Measurements from ENCODE around the gene PLCB1.

DNA sequence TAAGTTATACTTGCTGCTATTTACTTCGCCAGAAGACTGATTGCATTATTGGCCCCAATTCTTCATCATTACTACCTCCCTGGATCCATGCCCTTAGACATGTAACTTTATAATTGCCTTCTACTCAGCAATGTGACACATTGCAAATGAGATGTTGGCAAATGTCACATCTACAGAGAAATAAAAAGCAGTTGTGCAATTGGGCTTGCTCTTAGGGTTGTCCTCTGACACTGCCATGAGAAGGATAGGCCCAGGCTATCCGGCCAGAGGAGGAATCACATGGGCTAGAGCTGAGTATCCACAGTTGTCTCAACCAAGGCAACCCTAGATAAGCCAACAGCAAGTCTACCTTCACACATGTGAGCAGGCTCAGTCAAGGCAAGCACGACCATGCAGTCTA lies 447.0 kb downstream of the PLCB1 start:
- TF ChIP-seq POLR2AphosphoS5 (IDR thresholded peaks at IDR 0.05): no peak
- TF ChIP-seq, protein P1, sequence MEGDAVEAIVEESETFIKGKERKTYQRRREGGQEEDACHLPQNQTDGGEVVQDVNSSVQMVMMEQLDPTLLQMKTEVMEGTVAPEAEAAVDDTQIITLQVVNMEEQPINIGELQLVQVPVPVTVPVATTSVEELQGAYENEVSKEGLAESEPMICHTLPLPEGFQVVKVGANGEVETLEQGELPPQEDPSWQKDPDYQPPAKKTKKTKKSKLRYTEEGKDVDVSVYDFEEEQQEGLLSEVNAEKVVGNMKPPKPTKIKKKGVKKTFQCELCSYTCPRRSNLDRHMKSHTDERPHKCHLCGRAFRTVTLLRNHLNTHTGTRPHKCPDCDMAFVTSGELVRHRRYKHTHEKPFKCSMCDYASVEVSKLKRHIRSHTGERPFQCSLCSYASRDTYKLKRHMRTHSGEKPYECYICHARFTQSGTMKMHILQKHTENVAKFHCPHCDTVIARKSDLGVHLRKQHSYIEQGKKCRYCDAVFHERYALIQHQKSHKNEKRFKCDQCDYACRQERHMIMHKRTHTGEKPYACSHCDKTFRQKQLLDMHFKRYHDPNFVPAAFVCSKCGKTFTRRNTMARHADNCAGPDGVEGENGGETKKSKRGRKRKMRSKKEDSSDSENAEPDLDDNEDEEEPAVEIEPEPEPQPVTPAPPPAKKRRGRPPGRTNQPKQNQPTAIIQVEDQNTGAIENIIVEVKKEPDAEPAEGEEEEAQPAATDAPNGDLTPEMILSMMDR (IDR thresholded peaks at IDR 0.05): no peak

All from breast epithelium (tissue), 3 donors.